Astrocyte of the spinal cord (primary cell): Measurements from ENCODE around the gene PDCL2.

Source experiments
- DNase-seq: peaks from one replicate; pipeline ENCODE4 v3.0.0; 2011; ENCODE audit warnings: low read depth, low spot score
- H3K4me3 ChIP-seq: 2 replicates; pipeline ENCODE4 v1.5.1; 2011; ENCODE audit warnings: low read depth, mild to moderate bottlenecking, low read length, moderate library complexity
- CTCF ChIP-seq: IDR thresholded peaks from 2 replicates; pipeline ENCODE4 v1.5.1; 2012; ENCODE audit warnings: low read depth, mild to moderate bottlenecking, low read length, inconsistent platforms
- in situ Hi-C: cut with HindIII; loops from 2 replicates; pipeline ENCODE4 v1.10.0; 2017; ENCODE audit warnings: low sequenced_read_pairs

The PDCL2 gene

GRCh38 chr4:55612341-55612740 is 20.3 kb upstream of the PDCL2 start:
- H3K4me3 ChIP-seq, result no peak overlapping the region
- in situ Hi-C loops, result no loop called here
- no peak for TF ChIP-seq CTCF
- no peak for DNase-seq

- in situ Hi-C loops, result no loop called here
- TF ChIP-seq CTCF, result no peak
- H3K4me3 ChIP-seq, result no peak overlapping the region
- DNase-seq, result no peak
Measured at GRCh38 chr4:55611358-55612059, 19.5 kb upstream of the PDCL2 start.

GRCh38 chr4:55610381-55610780 is 18.3 kb upstream of the PDCL2 start:
- in situ Hi-C loops, result no loop called here
- no peak overlapping the region for H3K4me3 ChIP-seq
- DNase-seq, result no peak
- no peak for TF ChIP-seq CTCF

- no peak for DNase-seq
- in situ Hi-C loops, result no loop called here
- H3K4me3 ChIP-seq, result no peak overlapping the region
- TF ChIP-seq CTCF, result no peak
Measured at GRCh38 chr4:55609393-55609866, 17.4 kb upstream of the PDCL2 start.

- TF ChIP-seq CTCF, result no peak
- in situ Hi-C loops, result no loop called here
- H3K4me3 ChIP-seq, result no peak overlapping the region
- no peak for DNase-seq
Measured at GRCh38 chr4:55608591-55608990, 16.5 kb upstream of the PDCL2 start.

GRCh38 chr4:55604996-55605395 is 13.0 kb upstream of the PDCL2 start:
- H3K4me3 ChIP-seq, result no peak overlapping the region
- in situ Hi-C loops, result no loop called here
- no peak for DNase-seq
- TF ChIP-seq CTCF, result no peak

- TF ChIP-seq CTCF, result no peak
- DNase-seq, result no peak
- no peak overlapping the region for H3K4me3 ChIP-seq
- in situ Hi-C loops, result no loop called here
Measured at GRCh38 chr4:55600640-55601039, 8.6 kb upstream of the PDCL2 start.
